ENCODE results near the gene SCYGR5. TPM values are rescaled to one million over a fixed set of nuclear protein-coding genes. Genes with fewer than 3 reads are reported as not detected.
"Not testable (repeated sequence)": the region's sequence is repeated elsewhere in the genome, so short reads cannot be mapped to it uniquely, and the experiment has no call there.

SCYGR5 gene, protein sequence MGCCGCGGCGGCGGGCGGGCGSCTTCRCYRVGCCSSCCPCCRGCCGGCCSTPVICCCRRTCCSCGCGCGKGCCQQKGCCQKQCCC
- not detected in 2 replicates for total RNA-seq

DNA sequence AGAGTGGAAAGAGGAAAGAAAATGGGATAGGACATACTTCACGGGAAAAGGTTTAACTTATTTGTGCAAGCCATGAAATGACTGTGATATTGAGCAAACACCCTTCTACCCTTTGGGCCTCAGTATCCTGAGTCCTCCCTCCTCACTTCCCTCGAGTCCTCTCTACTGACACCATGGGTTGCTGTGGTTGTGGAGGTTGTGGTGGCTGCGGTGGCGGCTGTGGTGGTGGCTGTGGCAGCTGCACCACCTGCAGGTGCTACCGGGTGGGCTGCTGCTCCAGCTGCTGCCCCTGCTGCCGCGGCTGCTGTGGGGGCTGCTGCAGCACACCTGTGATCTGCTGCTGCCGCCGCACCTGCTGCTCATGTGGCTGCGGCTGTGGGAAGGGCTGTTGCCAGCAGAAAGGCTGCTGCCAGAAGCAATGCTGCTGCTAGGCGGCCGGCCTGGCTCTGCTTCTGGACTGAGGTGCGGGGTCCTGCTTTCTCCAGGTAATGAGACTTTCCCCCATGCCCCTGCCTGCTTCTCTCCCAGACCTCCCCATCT is at the start of gene SCYGR5:
TSS of gene SCYGR5 (plus strand) at position 174 of the 540 bp plus-strand sequence. CDS start at position 174, 0 bp downstream.
- not testable (repeated sequence) for DNase-seq (ENCODE audit: low read depth in 2 of 2)

- DNase-seq (ENCODE audit: low read depth in 2 of 2), result peak; percentile 24 to 80
Measured at GRCh38 chr2:227617316-227618230, 49.0 kb upstream of the SCYGR5 start, which contains the start of gene SCYGR4. Gene SCYGR4 (plus strand): TSS chr2:227617498. CDS start chr2:227617498, 0 bp downstream.

DNA sequence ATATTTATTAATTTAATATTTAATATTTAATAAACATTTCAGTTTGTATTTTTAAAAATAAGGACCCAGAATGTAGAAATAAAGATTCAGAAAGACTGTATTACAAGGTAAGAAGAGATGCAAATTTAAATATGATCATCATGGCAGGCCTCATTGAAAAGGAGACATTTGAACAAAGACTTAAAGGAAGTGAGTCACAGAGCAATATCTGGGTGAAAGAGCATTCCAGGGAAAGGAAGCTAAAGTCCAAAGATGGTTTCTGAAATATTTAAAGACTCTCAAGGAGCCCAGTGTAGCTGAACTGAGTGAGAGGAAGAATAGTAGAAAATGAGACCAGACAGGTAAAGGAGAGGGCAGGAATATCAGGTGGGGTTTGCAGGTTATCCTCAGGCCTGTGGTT is 43.4 kb upstream of the SCYGR5 start:
- DNase-seq (ENCODE audit: low read depth in 2 of 2), result peak in 1 of 2 donors; percentile 76

GRCh38 chr2:227625420-227625819 is 41.2 kb upstream of the SCYGR5 start:
- no peak for DNase-seq (ENCODE audit: low read depth in 2 of 2)

- no peak for DNase-seq (ENCODE audit: low read depth in 2 of 2)
Measured at GRCh38 chr2:227626580-227627151, 39.9 kb upstream of the SCYGR5 start.

DNA sequence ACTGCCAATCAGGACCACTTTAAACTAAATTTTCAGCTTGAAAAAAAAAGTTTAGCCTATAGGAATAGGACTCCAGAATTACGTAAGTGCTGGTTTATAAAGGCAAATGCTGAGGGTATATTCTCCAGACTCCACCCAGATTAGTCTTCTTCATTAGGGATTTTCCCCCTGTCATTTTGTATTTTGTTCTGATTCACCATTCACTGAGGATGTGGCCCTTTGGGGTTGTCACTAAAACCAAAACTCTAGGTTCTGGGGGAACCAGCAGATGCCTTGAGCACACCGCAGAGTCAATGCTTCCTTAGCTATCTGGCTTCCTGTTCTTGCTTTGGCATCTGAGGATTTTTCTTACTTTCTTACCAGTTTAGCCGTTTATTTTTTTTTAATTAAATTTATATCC is 38.8 kb upstream of the SCYGR5 start:
- no peak for DNase-seq (ENCODE audit: low read depth in 2 of 2)

GRCh38 chr2:227629435-227629834 is 37.2 kb upstream of the SCYGR5 start:
- no peak for DNase-seq (ENCODE audit: low read depth in 2 of 2)

DNA sequence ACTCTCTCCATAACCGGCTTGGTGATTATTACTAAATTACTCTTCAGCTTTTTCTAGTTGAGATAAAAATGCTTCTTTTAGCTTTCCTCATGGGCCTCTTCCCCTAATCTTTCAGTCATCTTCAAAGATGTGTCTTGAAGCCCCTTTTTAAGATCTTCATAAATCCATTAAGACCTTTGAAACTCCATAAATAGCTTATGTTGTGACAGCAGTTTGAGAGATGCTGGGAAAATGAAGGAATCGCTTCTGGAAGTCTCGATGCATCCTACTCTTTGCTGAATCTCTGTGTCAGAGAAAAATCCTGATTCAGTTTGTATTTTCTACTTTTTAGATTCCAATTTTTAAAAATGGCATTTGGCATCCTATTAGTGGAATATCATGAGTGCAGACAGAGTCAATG is 36.3 kb upstream of the SCYGR5 start:
- DNase-seq (ENCODE audit: low read depth in 2 of 2), result no peak

GRCh38 chr2:227632827-227633226 is 33.8 kb upstream of the SCYGR5 start:
- DNase-seq (ENCODE audit: low read depth in 2 of 2), result no peak

DNA sequence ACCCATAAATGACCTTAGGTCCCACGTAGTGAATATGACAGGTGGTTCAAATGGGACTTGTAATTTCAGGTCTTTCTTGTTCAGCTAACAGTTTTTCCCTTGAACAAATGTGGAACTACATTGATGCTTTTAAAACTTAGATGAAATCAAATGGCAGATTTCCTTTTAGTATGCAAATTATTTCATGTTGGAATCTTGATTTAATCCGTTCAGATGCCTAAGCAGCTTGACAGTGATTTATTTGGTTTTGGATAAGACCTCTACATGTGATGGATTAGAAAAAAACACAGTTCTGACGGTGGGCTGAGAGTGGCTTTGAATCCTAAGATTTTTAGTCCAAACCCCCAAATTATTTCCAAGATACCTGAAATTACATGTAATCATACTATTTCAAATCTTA is 32.4 kb upstream of the SCYGR5 start:
- DNase-seq (ENCODE audit: low read depth in 2 of 2), result no peak

DNA sequence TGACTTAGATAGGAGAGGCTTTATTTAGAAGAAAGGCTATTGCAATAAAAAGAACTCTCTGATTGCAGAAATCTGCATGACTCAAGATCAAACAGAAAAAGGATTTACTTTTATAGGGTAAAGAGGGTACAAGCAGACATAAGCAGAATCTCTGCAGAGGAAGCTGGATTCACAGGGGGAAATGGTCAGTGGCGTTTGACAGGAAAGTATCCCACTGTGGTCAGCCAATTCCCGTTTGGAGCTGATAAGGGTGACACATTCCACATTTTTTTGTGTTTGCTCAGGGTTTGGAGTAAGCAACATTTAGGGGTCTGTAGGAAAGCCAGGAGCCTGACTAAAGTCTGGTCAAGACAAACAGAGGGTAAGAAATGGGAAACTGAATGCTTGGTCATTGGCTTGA is 23.9 kb upstream of the SCYGR5 start:
- DNase-seq (ENCODE audit: low read depth in 2 of 2), result no peak

GRCh38 chr2:227643990-227644551 is 22.5 kb upstream of the SCYGR5 start:
- DNase-seq (ENCODE audit: low read depth in 2 of 2), result no peak

- no peak for DNase-seq (ENCODE audit: low read depth in 2 of 2)
Measured at GRCh38 chr2:227653419-227653818, 13.2 kb upstream of the SCYGR5 start.

DNA sequence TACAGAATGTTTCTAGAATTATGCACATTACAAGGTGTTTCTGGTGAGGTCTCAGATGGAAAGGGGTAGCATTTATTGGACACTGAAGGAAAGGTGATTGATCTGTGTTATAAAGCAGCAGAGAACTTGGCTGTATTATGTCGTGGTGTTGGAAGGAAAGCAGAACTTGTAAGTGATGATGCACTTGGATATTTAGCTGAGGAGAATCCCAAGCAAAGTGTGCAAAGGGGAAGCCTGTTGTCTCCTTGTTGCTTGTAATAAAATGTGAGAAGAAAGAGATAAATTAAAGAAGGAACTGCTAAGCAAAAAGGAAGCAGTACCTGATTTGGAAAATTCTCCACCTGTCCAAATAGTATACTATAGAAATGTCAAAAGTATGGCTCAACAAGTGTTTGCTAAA is 12.2 kb upstream of the SCYGR5 start:
- no peak for DNase-seq (ENCODE audit: low read depth in 2 of 2)

DNA sequence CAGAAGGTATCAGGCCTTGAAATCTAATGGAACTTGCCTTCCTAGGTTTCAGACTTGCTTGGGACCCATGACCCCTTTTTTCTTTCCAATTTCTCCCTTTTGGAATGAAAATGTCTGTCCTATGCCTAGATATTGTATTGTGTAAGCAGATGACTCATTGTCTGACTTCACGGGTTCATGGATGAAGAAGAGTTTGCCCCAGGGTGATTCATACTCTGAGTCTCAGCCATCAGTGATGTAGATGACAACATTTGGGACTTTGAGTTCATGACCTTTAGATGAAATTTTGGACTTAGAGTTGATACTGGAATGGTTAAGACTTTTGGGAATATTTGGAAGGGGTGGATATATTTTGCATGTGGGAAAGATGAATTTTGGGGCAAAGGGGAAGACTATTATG is 11.2 kb upstream of the SCYGR5 start:
- peak; percentile 13 to 84 for DNase-seq (ENCODE audit: low read depth in 2 of 2)

DNA sequence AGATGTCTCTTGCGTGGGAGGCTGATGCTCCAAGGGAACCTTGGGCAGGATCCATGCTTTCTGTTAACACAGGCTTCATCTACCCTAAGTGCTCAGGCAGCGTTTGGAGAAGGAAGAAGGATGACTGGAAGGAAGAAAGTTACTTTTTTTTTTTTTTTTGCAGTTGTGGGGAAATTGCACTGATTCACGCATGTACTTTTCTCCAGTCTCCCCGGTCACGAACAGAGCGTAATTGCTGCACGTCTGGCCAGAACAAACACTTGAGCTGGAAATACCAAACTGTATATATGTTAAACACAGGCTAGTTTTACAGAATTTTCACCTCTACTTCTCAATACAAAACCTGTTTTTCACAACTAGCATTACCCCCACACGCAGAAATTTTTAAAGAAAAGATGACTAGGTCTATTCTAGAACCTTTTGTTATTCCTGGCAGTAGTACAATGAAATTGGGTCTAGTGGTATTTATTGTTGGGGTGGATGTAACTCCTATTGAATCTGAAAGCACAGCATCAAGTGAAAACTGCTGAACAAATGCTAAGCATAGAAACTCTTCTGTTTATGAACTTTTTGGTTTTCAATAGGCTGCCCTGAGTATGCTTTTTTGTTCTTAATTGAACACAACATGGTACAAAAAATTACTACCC is 9.3 kb upstream of the SCYGR5 start:
- peak; percentile 9 to 29 for DNase-seq (ENCODE audit: low read depth in 2 of 2)

DNA sequence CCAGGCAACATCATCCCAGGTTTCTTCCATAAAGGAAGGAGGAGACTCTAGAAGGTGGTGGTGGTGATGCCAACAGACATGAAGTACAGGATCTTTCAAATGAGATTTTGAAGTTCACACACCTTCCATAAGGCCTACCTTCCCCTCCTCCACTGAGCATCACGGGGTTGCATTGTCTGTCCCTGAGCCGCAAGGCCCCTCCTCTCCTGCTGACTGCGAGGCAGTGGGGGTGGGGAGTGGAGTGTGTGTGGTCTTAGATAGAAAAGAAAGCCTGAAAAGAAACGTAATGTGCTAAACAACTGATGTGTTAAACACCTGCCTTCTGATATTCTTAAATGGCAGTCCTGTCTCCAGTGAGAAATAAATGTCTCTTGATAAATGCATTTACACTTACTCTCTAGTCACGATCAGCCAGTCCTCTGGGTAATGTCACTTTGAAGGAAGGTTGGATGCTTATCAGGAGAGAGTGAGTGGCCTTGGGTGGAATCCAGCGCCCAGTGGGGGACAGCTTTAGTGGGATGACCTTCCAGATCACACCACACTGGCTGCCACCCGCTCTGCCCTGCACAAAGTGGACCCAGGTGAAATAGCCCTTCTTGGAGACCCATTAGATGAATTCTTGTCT is 5.5 kb upstream of the SCYGR5 start:
- no peak for DNase-seq (ENCODE audit: low read depth in 2 of 2)

GRCh38 chr2:227661827-227662226 is 4.8 kb upstream of the SCYGR5 start:
- no peak for DNase-seq (ENCODE audit: low read depth in 2 of 2)

- DNase-seq (ENCODE audit: low read depth in 2 of 2), result no peak
Measured at GRCh38 chr2:227665189-227665940, 1.2 kb upstream of the SCYGR5 start.

GRCh38 chr2:227671170-227671905 is 4.7 kb downstream of the SCYGR5 start:
- DNase-seq (ENCODE audit: low read depth in 2 of 2), result no peak
